GM18858 (cell line): ENCODE measurements around the gene FAM167B.
"Not testable (repeated sequence)": the region's sequence is repeated elsewhere in the genome, so short reads cannot be mapped to it uniquely, and the experiment has no call there.

Source experiments
- ATAC-seq: cut with Tn5 transposase; IDR thresholded peaks from one replicate; pipeline ENCODE4 v1.9.1; 2021; ENCODE audit not compliant: unreplicated experiment

The FAM167B gene

GRCh38 chr1:32257227-32257508 is 10.1 kb downstream of the FAM167B start:
- no peak for ATAC-seq

- ATAC-seq: not testable (repeated sequence)
Measured at GRCh38 chr1:32263236-32263593, 16.2 kb downstream of the FAM167B start.

GRCh38 chr1:32263744-32264143 is 16.7 kb downstream of the FAM167B start:
- ATAC-seq: no peak

- no peak for ATAC-seq
Measured at GRCh38 chr1:32265846-32266245, 18.8 kb downstream of the FAM167B start.

- no peak for ATAC-seq
Measured at GRCh38 chr1:32266921-32267591, 20.0 kb downstream of the FAM167B start.

GRCh38 chr1:32269744-32270143 is 22.7 kb downstream of the FAM167B start:
- ATAC-seq: no peak

- ATAC-seq: no peak
Measured at GRCh38 chr1:32272557-32273390, 25.8 kb downstream of the FAM167B start.

GRCh38 chr1:32273391-32274208 is 26.6 kb downstream of the FAM167B start:
- ATAC-seq: no peak

GRCh38 chr1:32274646-32275340 is 27.8 kb downstream of the FAM167B start:
- ATAC-seq: no peak

- ATAC-seq: no peak
Measured at GRCh38 chr1:32275424-32275823, 28.4 kb downstream of the FAM167B start.

- no peak for ATAC-seq
Measured at GRCh38 chr1:32276032-32276782, 29.2 kb downstream of the FAM167B start.

GRCh38 chr1:32284777-32285176 is 37.8 kb downstream of the FAM167B start:
- not testable (repeated sequence) for ATAC-seq

- ATAC-seq: no peak
Measured at GRCh38 chr1:32285658-32286057, 38.6 kb downstream of the FAM167B start.

- ATAC-seq: no peak
Measured at GRCh38 chr1:32286763-32287162, 39.7 kb downstream of the FAM167B start.

- no peak for ATAC-seq
Measured at GRCh38 chr1:32289256-32289655, 42.2 kb downstream of the FAM167B start.

GRCh38 chr1:32291145-32291707 is 44.2 kb downstream of the FAM167B start:
- no peak for ATAC-seq

- peak; percentile 87 for ATAC-seq
Measured at GRCh38 chr1:32291708-32292538, 44.9 kb downstream of the FAM167B start, which contains the start of gene HDAC1. Gene HDAC1 (plus strand): TSS chr1:32292083. CDS start chr1:32292170, 87 bp downstream.

GRCh38 chr1:32298211-32298610 is 51.2 kb downstream of the FAM167B start:
- ATAC-seq: not testable (repeated sequence)
